K562 (cell line): ENCODE results near the gene NPHP1. TPM values are rescaled to one million over a fixed set of nuclear protein-coding genes. Genes with fewer than 3 reads are reported as not detected.
A peak's percentile ranks its signal among the peaks of the same experiment; 100 is the strongest.

Experiments
- ARHGAP35 ChIP-seq: fragments of 450-650 bp; IDR thresholded peaks from 2 replicates; pipeline ENCODE4 v1.6.1; 2018; ENCODE audit not compliant: partially characterized antibody
- CHAMP1 ChIP-seq: fragments of 450-650 bp; IDR thresholded peaks from 2 replicates; pipeline ENCODE4 v1.6.1; 2016; ENCODE audit warnings: mild to moderate bottlenecking
- CHCHD3 ChIP-seq: fragments of 250-450 bp; sonication (Bioruptor Pico); IDR thresholded peaks from 2 replicates; pipeline ENCODE4 v2.1.2; 2022; ENCODE audit warnings: mild to moderate bottlenecking
- CXXC5 ChIP-seq: fragments of 250-450 bp; sonication (Bioruptor Pico); IDR thresholded peaks from 2 replicates; pipeline ENCODE4 v1.8.0; 2022; ENCODE audit warnings: inconsistent platforms, mild to moderate bottlenecking, moderate library complexity
- DIDO1 ChIP-seq: fragments of 450-650 bp; IDR thresholded peaks from 2 replicates; pipeline ENCODE4 v1.6.1; 2016; ENCODE audit warnings: low read depth, missing biosample characterization, missing genetic modification characterization
- HIVEP1 ChIP-seq: fragments of 250-450 bp; sonication (Bioruptor Pico); IDR thresholded peaks from 2 replicates; pipeline ENCODE4 v1.4.0; 2020; ENCODE audit warnings: mild to moderate bottlenecking
- HNRNPH1 ChIP-seq: fragments of 200-400 bp; formaldehyde crosslinking; optimal IDR thresholded peaks from 2 replicates; pipeline ENCODE3; 2017; ENCODE audit warnings: low read depth, mild to moderate bottlenecking, low read length, moderate library complexity
- IRF2 ChIP-seq: sonication (generic); formaldehyde crosslinking; IDR thresholded peaks from 2 replicates; pipeline ENCODE4 v1.8.1; 2022; ENCODE audit warnings: mild to moderate bottlenecking, missing genetic modification reagents
- MTA1 ChIP-seq: fragments of 450-650 bp; IDR thresholded peaks from 2 replicates; pipeline ENCODE4 v1.6.1; 2017; ENCODE audit warnings: borderline replicate concordance
- NCOA2 ChIP-seq, 2 experiments: fragments of 450-650 bp; IDR thresholded peaks; 2 replicates each; pipeline ENCODE4 v1.6.1; 2018; ENCODE audit warnings: mild to moderate bottlenecking in 2 of 2, moderate library complexity in 1 of 2; ENCODE audit not compliant: partially characterized antibody in 2 of 2
- NEUROD1 ChIP-seq: fragments of 150-350 bp; IDR thresholded peaks from 2 replicates; pipeline ENCODE4 v1.6.1; 2014; ENCODE audit warnings: borderline replicate concordance, low read length, low read depth; ENCODE audit not compliant: partially characterized antibody
- NR2C2 ChIP-seq, 2 experiments: fragments of 200-800 bp in 1 of 2; sonication (Bioruptor generic) in 1 of 2; sonication (generic) in 1 of 2; formaldehyde crosslinking in 1 of 2; IDR thresholded peaks; 2 replicates each; pipeline versions ENCODE4 v1.6.1 to v1.8.0; 2016 to 2022; ENCODE audit warnings: mild to moderate bottlenecking in 1 of 2, missing compliant biosample characterization in 1 of 2, missing genetic modification characterization in 1 of 2, missing genetic modification reagents in 1 of 2
- PATZ1 ChIP-seq: fragments of 250-450 bp; sonication (Bioruptor Pico); IDR thresholded peaks from 2 replicates; pipeline ENCODE4 v1.5.0; 2020; ENCODE audit warnings: mild to moderate bottlenecking, borderline replicate concordance
- PHF20 ChIP-seq: fragments of 450-650 bp; IDR thresholded peaks from 2 replicates; pipeline ENCODE4 v1.6.1; 2018; ENCODE audit not compliant: partially characterized antibody
- POLR2A ChIP-seq: fragments of 450-650 bp; conservative IDR thresholded peaks from 2 replicates; pipeline ENCODE4 v1.6.1; 2016
- POLR2AphosphoS5 ChIP-seq: IDR thresholded peaks from 2 replicates; pipeline ENCODE4 v1.6.1; 2011; ENCODE audit warnings: mild to moderate bottlenecking, low read depth, low read length, moderate library complexity; ENCODE audit not compliant: control insufficient read depth, insufficient read depth
- POLR2G ChIP-seq: fragments of 200-400 bp; formaldehyde crosslinking; IDR thresholded peaks from 2 replicates; pipeline ENCODE4 v1.6.1; 2017; ENCODE audit warnings: low read depth, mild to moderate bottlenecking, antibody characterized with exemption, low read length, moderate library complexity
- SMAD2 ChIP-seq: fragments of 150-350 bp; IDR thresholded peaks from 2 replicates; pipeline ENCODE4 v1.6.1; 2014; ENCODE audit warnings: low read depth, mild to moderate bottlenecking, low read length
- SNIP1 ChIP-seq: fragments of 450-650 bp; IDR thresholded peaks from 2 replicates; pipeline ENCODE4 v1.7.1; 2017; ENCODE audit warnings: low read depth, mild to moderate bottlenecking
- TAF15 ChIP-seq: fragments of 200-400 bp; formaldehyde crosslinking; IDR thresholded peaks from 2 replicates; pipeline ENCODE4 v1.6.1; 2017; ENCODE audit warnings: mild to moderate bottlenecking, low read depth, low read length, moderate library complexity
- WHSC1 ChIP-seq: IDR thresholded peaks from one replicate; pipeline ENCODE4 v1.6.1; 2012; ENCODE audit warnings: low read length, control low read depth, inconsistent platforms
- polyA plus RNA-seq, 8 experiments: library from polyadenylated mRNA; depleted of rRNA in 4 of 8; stranded (reverse) in 5 of 8; unstranded in 3 of 8; fragments of >200 nt; fragmentation: Nextera tagmentation in 2 of 8; fragmentation: Illumina TruSeq in 1 of 8; extraction: Ambion mirVana in 2 of 8; extraction: Trizol in 1 of 8; gene quantifications; 2 replicates each; pipeline versions ENCODE4 v1.2.1 to v1.2.3, GENCODE V29; 2011 to 2014; ENCODE audit warnings: inconsistent platforms in 1 of 8, missing spikeins in 1 of 8
- total RNA-seq, 7 experiments: library from RNA; depleted of rRNA in 6 of 7; stranded (reverse); fragments of >200 nt in 6 of 7; fragmentation: Illumina TruSeq in 2 of 7; extraction: Trizol in 2 of 7; gene quantifications; 2 replicates each; pipeline versions ENCODE4 v1.2.1 to v1.2.3, GENCODE V29; 2011 to 2021; ENCODE audit warnings: low replicate concordance in 1 of 7

The NPHP1 gene
- total and polyA plus RNA-seq, 9 of the 15 experiments (the other 6 are each of a cell fraction or from before 2014, with no cell fraction given), result 0.11 to 0.32 (median 0.20) TPM; not detected in 5

GRCh38 chr2:110204408-110205385, at the start of gene NPHP1 (continued):
- TF ChIP-seq WHSC1, result no peak
- no peak for TF ChIP-seq HIVEP1
- no peak for TF ChIP-seq HNRNPH1
- TF ChIP-seq CHCHD3 (CRISPR knock-in tag), result no peak
- TF ChIP-seq POLR2A, result peak; percentile 78
- TF ChIP-seq IRF2 (CRISPR knock-in tag), result no peak
- peak; percentile 86 for TF ChIP-seq DIDO1
- TF ChIP-seq CXXC5 (CRISPR knock-in tag), result peak; percentile 71
- no peak for TF ChIP-seq CHAMP1
- TF ChIP-seq SNIP1, result no peak
- TF ChIP-seq PATZ1, result no peak
- peak; percentile 83 for TF ChIP-seq POLR2G
- no peak for TF ChIP-seq ARHGAP35
- TF ChIP-seq PHF20, result peak; percentile 91
- peak; percentile 62 for TF ChIP-seq NEUROD1
- TF ChIP-seq TAF15, result no peak
- no peak for TF ChIP-seq SMAD2
- peak; percentile 74 for TF ChIP-seq POLR2AphosphoS5
- TF ChIP-seq MTA1, result peak; percentile 99
- no peak for TF ChIP-seq NCOA2 (IDR thresholded peaks at IDR 0.05; ENCODE audit: partially characterized antibody in 2 of 2)
- 0 out of 2 replicates have a peak, but pooled peaks have one; percentile 23 for TF ChIP-seq NR2C2 (CRISPR knock-in tag; IDR thresholded peaks at IDR 0.05)
- TF ChIP-seq NR2C2 (tag; IDR thresholded peaks at IDR 0.05), result peak; percentile 73
